Femur (tissue), 1 donor: ENCODE measurements around the gene LINC01488.

Experiments
- DNase-seq: peaks from one replicate; pipeline ENCODE4 v3.0.0-alpha.2; 2017

LINC01488 gene

GRCh38 chr11:69446108-69446507, 35.4 kb upstream of the LINC01488 start:
- no peak for DNase-seq

GRCh38 chr11:69447786-69448185, 33.7 kb upstream of the LINC01488 start:
- DNase-seq, result no peak

GRCh38 chr11:69448471-69449284, 32.8 kb upstream of the LINC01488 start:
- no peak for DNase-seq

GRCh38 chr11:69449320-69450063, 32.0 kb upstream of the LINC01488 start:
- peak; percentile 76 for DNase-seq

- peak; percentile 47 for DNase-seq
Measured at GRCh38 chr11:69450064-69450856, 31.2 kb upstream of the LINC01488 start.

- no peak for DNase-seq
Measured at GRCh38 chr11:69450857-69451220, 30.6 kb upstream of the LINC01488 start.

GRCh38 chr11:69451289-69451688, 30.2 kb upstream of the LINC01488 start:
- no peak for DNase-seq

- no peak for DNase-seq
Measured at GRCh38 chr11:69452206-69452987, 29.1 kb upstream of the LINC01488 start.

GRCh38 chr11:69453151-69453550, 28.3 kb upstream of the LINC01488 start:
- DNase-seq, result no peak

GRCh38 chr11:69454018-69454417, 27.4 kb upstream of the LINC01488 start:
- DNase-seq, result no peak

- no peak for DNase-seq
Measured at GRCh38 chr11:69455969-69456368, 25.5 kb upstream of the LINC01488 start.

- no peak for DNase-seq
Measured at GRCh38 chr11:69456712-69457111, 24.8 kb upstream of the LINC01488 start.

GRCh38 chr11:69459848-69460539, 21.5 kb upstream of the LINC01488 start:
- no peak for DNase-seq

- no peak for DNase-seq
Measured at GRCh38 chr11:69460540-69461257, 20.8 kb upstream of the LINC01488 start.

GRCh38 chr11:69461272-69461962, 20.0 kb upstream of the LINC01488 start:
- DNase-seq, result no peak

- peak; percentile 79 for DNase-seq
Measured at GRCh38 chr11:69462106-69462951, 19.1 kb upstream of the LINC01488 start.

GRCh38 chr11:69463181-69463994, 18.1 kb upstream of the LINC01488 start:
- peak; percentile 92 for DNase-seq
